ENCODE measurements around the gene OTX2.

- TF ChIP-seq ZBTB8A (CRISPR knock-in tag; IDR thresholded peaks at IDR 0.05; ENCODE audit: borderline replicate concordance, low read depth) (no peak), RXRB (CRISPR knock-in tag; IDR thresholded peaks at IDR 0.05; ENCODE audit: borderline replicate concordance) (no peak), CBX5 (CRISPR knock-in tag; IDR thresholded peaks at IDR 0.05; ENCODE audit: borderline replicate concordance) (no peak), POLR2A (IDR thresholded peaks at IDR 0.05; ENCODE audit: insufficient read depth in 1 of 2, low read depth in 2 of 2, low read length in 2 of 2) (no peak), TFE3 (CRISPR knock-in tag; IDR thresholded peaks at IDR 0.05) (no peak), ZFY (CRISPR knock-in tag; IDR thresholded peaks at IDR 0.05) (no peak), ZNF124 (CRISPR knock-in tag; IDR thresholded peaks at IDR 0.05) (no peak), ZNF737 (CRISPR knock-in tag; IDR thresholded peaks at IDR 0.05; ENCODE audit: borderline replicate concordance) (no peak), CTCF (CRISPR knock-in tag; IDR thresholded peaks at IDR 0.05) (no peak), REST (IDR thresholded peaks at IDR 0.05; ENCODE audit: borderline replicate concordance in 1 of 2, low read depth in 1 of 2, low read length in 2 of 2) (no peak), ZNF616 (CRISPR knock-in tag; IDR thresholded peaks at IDR 0.05; ENCODE audit: low read depth) (no peak), ZNF460 (CRISPR knock-in tag; IDR thresholded peaks at IDR 0.05; ENCODE audit: borderline replicate concordance) (no peak)
Measured at GRCh38 chr14:56844406-56845002, 34.2 kb upstream of the OTX2 start.

Data from HepG2 (cell line).